Measurements from ENCODE around the gene BMAL1.

Gene BMAL1

GRCh38 chr11:13318498-13319295, 41.1 kb downstream of the BMAL1 start:
- no peak for DNase-seq

- no peak for DNase-seq
Measured at GRCh38 chr11:13320688-13321087, 43.1 kb downstream of the BMAL1 start.

DNA sequence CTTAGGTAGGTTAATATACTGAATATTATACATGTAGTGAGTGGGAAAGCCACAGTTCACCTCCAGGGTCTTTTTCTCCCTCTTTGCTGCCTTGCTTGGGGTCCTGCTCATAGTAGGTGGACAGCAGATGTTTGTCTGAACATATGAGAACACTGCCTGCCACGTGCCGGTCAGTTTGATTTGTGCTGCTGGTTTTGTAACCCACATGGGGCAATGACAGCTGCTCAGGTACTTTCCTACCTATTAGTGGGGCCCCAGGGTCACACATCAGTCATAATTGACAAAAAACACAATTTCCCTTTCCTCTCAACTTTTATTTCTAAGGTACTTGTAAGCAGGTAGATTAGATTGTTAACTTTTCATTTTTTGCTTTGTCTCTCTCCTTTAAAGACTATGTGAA, 43.8 kb downstream of the BMAL1 start:
- no peak for DNase-seq

- no peak for DNase-seq
Measured at GRCh38 chr11:13324141-13324540, 46.6 kb downstream of the BMAL1 start.

DNA sequence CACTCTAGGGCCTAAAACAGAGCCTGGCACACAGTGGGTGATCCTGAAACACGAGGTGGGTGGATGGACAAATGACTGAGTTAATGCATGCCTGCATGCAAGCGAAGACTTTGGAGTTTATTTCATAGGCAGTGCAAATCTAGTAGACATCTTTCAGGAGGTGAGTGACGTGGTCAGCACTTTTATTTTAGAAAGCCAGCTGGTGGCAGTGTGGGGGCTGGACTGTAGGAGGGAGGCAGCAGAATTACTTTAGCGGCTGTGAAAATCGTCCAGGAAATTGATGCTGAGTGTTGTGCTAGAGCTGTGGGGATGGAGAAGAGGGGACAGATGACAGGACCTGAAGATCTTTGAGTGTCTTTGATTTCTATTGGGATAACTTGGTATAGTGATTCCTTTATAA, 47.1 kb downstream of the BMAL1 start:
- DNase-seq: no peak

DNA sequence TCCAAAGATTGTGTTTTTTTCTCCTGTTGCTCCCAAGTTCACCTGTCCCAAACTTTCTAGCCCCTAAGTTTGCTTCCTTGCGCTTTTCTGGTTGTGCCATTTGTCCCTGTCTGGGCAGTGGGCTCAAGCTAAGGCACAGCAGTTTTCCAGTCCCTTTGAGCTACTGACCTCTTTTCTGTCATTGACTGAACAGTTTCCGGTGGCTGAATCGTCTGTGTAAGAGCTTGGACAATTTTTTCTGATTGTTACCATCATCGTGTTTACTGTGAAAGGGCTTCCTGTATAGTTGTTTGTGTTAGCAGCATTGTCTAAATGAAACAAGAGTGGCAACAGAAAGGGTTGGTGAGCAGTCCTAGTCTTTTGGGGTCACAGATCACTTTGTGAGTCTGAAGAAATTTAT, 49.8 kb downstream of the BMAL1 start:
- DNase-seq: no peak

DNA sequence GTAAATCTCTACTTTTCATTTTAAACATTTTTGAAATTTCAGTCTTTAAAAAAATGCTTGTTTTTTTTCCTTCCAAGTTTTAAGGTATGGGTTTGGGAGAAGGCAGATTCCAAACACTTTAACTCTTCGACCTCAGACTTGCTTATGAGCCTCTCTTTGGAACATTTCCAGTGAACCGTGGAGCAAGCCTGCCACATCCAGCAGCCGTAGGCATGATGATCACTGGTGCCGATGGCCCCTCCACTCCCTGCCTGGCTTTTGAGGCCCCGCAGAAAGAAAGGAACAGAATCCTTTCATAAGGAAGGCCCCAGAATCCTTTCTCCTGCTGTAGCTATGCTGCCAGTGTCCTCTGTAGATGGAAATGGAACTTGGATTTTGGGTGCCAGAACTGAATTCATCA, 50.7 kb downstream of the BMAL1 start:
- DNase-seq: no peak

- no peak for DNase-seq
Measured at GRCh38 chr11:13329670-13330356, 52.2 kb downstream of the BMAL1 start.

DNA sequence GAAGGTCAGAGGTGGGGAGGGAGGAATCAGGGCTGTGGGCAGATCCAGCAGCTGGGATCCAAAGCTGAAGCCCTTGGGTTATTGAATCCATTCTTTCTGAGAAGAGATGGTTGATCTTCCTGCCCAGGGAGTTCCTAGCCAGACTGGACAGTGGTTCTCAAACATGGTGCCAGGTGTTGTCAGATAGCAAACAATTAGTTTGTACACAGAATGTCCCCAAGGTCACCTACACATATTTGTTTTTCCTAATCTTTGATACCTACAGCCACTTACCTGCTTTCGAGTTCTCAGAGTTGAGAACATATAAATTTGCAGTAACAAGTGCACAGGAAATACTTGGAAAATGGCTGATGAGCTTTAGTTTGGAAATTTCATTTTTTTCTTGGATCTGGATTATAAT, 54.5 kb downstream of the BMAL1 start:
- no peak for DNase-seq

DNA sequence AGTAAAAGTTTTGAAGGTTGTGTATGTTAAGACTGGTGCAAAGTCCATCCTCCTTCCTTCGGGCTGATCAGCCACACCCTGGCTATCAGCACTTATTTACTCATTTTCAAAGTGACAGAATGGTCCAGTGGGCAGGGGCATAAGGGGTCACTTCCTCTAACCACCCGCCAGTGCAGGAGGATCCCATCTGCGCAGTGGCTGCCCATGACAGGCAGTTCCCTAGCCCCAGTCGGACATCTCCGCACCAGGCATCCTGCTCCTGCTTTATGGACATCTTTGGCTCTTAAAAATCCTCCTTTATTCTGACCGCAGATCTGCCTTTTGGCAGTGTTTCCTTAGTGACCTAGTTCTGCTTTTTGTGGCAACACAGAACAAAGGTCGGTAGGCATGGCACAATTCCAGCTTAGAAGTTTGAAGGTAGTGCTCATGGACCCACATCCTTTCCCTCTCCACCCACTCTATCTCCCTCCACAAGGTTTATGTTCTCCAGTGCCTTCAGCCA, 55.9 kb downstream of the BMAL1 start:
- DNase-seq: no peak

DNA sequence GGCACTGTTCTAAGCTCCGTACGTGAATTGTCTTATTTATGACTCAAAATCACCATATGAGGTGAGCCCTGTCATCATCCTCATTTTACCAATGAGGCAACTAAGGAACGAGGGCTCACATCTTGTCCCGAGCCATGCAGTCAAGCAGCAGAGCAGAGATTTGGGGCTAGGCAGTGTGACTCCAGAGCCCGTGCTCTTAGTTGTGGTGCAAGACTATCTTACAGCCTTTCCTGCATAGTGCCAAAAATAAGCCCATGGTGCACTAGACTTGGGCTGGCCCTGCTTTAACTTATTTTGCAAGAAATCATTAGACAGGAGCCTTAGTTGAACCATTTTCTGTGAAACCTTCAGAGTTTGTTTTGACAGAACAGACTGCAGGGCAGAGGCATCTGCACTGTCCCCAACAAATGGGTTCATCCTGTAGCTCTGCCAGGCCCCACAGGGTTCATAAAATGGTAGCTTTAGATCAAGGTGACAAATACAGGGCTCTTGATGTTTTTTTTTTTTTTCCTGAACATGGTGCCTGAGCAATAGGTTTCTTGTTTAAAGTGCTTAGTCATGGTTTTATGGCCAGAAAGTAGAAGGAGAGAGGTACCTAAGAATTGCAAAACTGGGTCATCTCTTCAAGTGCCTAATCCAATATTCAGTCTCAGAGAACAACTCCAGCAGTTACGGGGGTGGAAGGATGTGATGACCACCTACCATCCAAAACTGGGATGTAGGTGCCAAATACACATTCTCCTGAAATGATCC, 56.6 kb downstream of the BMAL1 start:
- DNase-seq: no peak

DNA sequence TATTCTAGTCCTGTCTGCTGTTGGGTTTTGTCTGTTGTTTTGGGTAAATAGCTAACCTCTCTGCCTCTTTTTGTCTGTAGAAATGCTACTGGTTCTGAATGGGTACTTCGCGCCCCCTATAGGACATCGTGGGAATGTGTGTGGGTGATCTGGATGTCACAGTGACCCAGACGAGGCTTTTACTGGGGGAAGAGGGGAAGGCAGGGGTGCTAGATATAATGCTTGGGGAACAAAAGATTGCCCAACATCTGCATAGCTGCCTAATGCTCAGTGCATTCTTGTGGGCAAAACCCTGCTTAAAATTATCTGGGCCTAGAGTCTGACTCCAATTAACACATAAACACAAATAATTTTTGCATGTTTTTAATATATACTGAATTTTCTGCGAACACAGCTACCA, 57.7 kb downstream of the BMAL1 start:
- no peak for DNase-seq

- DNase-seq: no peak
Measured at GRCh38 chr11:13336246-13336878, 58.8 kb downstream of the BMAL1 start.

DNA sequence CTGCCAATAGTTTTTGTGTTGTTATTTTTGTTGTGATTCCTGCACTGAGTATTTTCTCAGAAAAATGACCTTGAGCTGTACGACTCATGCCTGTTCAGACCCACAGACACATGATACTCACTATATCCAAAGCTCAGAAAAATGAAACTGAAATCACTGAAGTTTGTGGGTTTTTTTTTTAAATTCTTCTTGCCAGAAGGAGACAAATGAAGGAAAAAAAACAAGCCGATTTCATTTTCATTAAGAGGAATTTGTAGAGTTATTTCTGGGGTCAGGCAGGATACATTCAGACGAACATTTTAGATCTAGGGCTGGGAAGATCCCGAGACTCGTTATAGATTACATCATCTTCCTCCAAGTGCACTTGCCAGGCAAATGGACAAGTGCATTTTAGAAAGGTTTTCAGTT, 60.4 kb downstream of the BMAL1 start:
- DNase-seq: no peak

- no peak for DNase-seq
Measured at GRCh38 chr11:13338427-13339069, 61.0 kb downstream of the BMAL1 start.

DNA sequence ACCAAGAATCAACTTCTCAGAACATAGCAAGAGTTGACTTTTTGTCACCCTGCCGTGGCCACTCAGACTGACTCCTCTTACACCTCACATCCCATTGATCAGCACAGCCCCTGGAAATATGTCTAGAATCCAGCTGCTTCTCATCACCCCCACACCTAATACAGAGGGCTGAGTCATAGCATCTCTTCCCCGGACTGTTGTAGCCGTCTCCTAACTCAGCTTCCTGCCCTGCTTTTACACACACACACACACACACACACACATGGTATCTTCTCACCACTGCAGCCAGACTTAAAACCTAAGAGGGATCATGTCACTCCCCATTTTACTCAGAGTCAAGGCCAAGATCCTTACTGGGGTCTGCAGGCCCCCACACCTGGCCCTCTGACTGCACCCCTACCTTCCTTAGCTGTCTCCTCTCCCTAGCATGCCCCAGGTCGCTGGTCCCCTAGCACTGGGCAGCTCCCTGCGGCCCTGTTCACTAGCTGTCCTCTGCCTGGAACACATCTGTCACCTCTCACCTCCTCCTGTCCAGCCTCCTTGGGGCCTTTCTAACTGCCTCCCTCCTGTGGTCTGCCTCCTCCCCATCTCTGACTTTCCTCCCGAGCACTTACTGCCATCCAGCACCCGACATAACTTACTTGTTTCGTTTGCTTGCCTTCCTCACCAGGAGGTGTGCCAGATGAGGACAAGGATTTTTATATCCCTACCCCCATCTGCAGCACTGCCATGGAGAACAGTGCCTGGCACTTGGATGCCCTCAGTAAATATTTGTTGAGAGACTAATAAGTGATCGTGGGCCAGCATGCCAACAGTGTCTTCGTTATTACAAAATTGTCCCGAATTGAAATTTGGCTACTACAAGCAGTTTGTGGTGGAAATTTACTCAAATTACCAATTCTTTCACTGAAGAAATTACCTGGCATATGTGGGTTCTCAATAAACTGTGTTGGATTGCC, 61.9 kb downstream of the BMAL1 start:
- DNase-seq: no peak

- DNase-seq: no peak
Measured at GRCh38 chr11:13341026-13341425, 63.4 kb downstream of the BMAL1 start.

- DNase-seq: no peak
Measured at GRCh38 chr11:13343067-13343466, 65.5 kb downstream of the BMAL1 start.

- DNase-seq: peak; percentile 29
Measured at GRCh38 chr11:13343931-13344717, 66.5 kb downstream of the BMAL1 start.

DNA sequence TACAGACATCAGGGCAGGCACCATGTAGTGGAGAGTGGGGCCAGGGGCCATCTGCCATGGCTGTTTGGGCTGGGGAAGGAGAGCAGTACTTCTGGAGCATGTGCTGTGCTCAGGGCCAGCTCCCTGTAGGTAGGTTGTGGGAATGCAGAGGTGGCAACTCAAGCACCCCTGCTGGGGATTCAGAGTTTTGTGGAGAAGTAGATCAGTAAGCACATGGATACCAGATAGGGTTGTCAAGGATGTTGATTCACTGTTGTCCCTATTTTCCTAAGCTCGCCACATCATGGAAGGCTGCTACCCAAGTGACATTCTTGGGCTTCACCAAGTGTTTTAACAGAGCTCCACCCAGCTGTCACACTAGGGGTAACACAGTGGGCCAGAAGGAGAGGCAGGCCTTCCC, 67.2 kb downstream of the BMAL1 start:
- no peak for DNase-seq

DNA sequence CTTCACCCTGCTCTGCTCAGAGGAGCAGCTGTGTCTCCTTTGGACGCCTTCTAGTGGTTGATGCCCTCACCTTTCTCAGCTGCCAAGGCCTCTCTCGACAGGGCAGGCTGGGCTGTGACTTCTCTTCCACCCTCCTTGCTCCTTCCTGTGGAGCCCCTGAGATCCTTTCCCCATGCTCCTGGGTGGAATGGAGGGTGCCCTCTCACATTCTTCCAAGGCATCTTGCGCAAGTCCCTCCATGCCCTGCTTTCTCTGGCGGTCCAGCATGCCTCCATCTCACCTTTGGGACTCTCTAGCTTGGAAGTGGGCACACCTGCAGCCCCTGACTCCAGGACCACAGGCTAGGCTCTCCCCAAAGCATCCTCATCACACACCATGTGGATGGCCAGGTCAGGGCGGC, 68.9 kb downstream of the BMAL1 start:
- no peak for DNase-seq

Data from KG1 (cell line).